GM10266 (cell line): ENCODE results near the gene GPC6.

Source experiments
- DNase-seq: peaks from one replicate; pipeline ENCODE4 v3.0.0; 2012; ENCODE audit errors: extremely low spot score
- CTCF ChIP-seq: IDR thresholded peaks from 2 replicates; pipeline ENCODE4 v1.5.1; 2012; ENCODE audit warnings: mild to moderate bottlenecking, low read depth; ENCODE audit not compliant: control insufficient read depth, insufficient read depth; ENCODE audit errors: missing control alignments

GPC6 gene

GRCh38 chr13:93222976-93223375, 3.6 kb upstream of the GPC6 start:
- no peak for TF ChIP-seq CTCF
- no peak for DNase-seq

GRCh38 chr13:93224535-93224934, 2.1 kb upstream of the GPC6 start:
- TF ChIP-seq CTCF = no peak
- no peak for DNase-seq

- no peak for DNase-seq
- no peak for TF ChIP-seq CTCF
These were observed 997 bp upstream of the GPC6 start for GRCh38 chr13:93225610-93226009.

- DNase-seq = no peak
- TF ChIP-seq CTCF = no peak
These were observed 463 bp upstream of the GPC6 start for GRCh38 chr13:93226065-93226622.

GRCh38 chr13:93227280-93227877, 772 bp downstream of the GPC6 start:
- no peak for DNase-seq
- no peak for TF ChIP-seq CTCF

GRCh38 chr13:93227878-93228642, 1.5 kb downstream of the GPC6 start:
- no peak for DNase-seq
- TF ChIP-seq CTCF = no peak

- no peak for TF ChIP-seq CTCF
- DNase-seq = no peak
These were observed 2.0 kb downstream of the GPC6 start for GRCh38 chr13:93228643-93228937.
